MM.1S (cell line): ENCODE results near the gene CYFIP1.

ENCODE experiments used
- DNase-seq: peaks from one replicate; pipeline ENCODE4 v3.0.0-alpha.2; 2015
- H2AFZ ChIP-seq: fragments of 300-600 bp; sonication (generic); 2 replicates; pipeline ENCODE4 v1.6.0; 2016; ENCODE audit warnings: antibody characterized with exemption, low read length
- H3F3A ChIP-seq: fragments of 300-600 bp; sonication (generic); 2 replicates; pipeline ENCODE4 v1.6.1; 2016; ENCODE audit warnings: mild to moderate bottlenecking, antibody characterized with exemption, low read length, moderate library complexity, mixed read lengths; ENCODE audit not compliant: insufficient read depth
- H3K27ac ChIP-seq: fragments of 300-600 bp; sonication (generic); 2 replicates; pipeline ENCODE4 v1.5.1; 2016; ENCODE audit warnings: mild to moderate bottlenecking, low read length
- H3K27me3 ChIP-seq: fragments of 300-600 bp; sonication (generic); replicated peaks from 2 replicates; pipeline ENCODE4 v1.6.0; 2016; ENCODE audit warnings: low read length; ENCODE audit not compliant: insufficient read depth
- H3K36me3 ChIP-seq: fragments of 300-600 bp; sonication (generic); replicated peaks from 2 replicates; pipeline ENCODE4 v1.6.1; 2016; ENCODE audit warnings: mild to moderate bottlenecking, low read length, mixed read lengths; ENCODE audit not compliant: insufficient read depth
- H3K4me1 ChIP-seq: fragments of 300-600 bp; sonication (generic); 2 replicates; pipeline ENCODE4 v1.6.1; 2016; ENCODE audit warnings: low read length, mixed read lengths
- H3K4me2 ChIP-seq: fragments of 300-600 bp; sonication (generic); 2 replicates; pipeline ENCODE4 v1.6.0; 2016; ENCODE audit warnings: low read depth, low read length
- H3K4me3 ChIP-seq: fragments of 300-600 bp; sonication (generic); 2 replicates; pipeline ENCODE4 v1.5.1; 2016; ENCODE audit warnings: low read length, mixed read lengths
- H3K79me2 ChIP-seq: fragments of 300-600 bp; sonication (generic); 2 replicates; pipeline ENCODE4 v1.6.1; 2016; ENCODE audit warnings: mixed run types, low read length, mixed read lengths
- H3K9ac ChIP-seq: fragments of 300-600 bp; sonication (generic); 2 replicates; pipeline ENCODE4 v1.6.1; 2016; ENCODE audit warnings: low read length, mixed read lengths
- H3K9me2 ChIP-seq: fragments of 300-600 bp; sonication (generic); replicated peaks from 2 replicates; pipeline ENCODE4 v1.6.1; 2016; ENCODE audit warnings: mild to moderate bottlenecking, low read length, mixed read lengths; ENCODE audit not compliant: insufficient read depth
- H3K9me3 ChIP-seq: fragments of 300-600 bp; sonication (generic); replicated peaks from 2 replicates; pipeline ENCODE4 v1.6.1; 2016; ENCODE audit warnings: mild to moderate bottlenecking, low read length, mixed read lengths; ENCODE audit not compliant: insufficient read depth
- H4K20me1 ChIP-seq: fragments of 300-600 bp; sonication (generic); 2 replicates; pipeline ENCODE4 v1.6.1; 2016; ENCODE audit warnings: mild to moderate bottlenecking, low read length, moderate library complexity, mixed read lengths; ENCODE audit not compliant: insufficient read depth
- CTCF ChIP-seq: fragments of 300-600 bp; sonication (generic); IDR thresholded peaks from 2 replicates; pipeline ENCODE4 v1.5.1; 2016; ENCODE audit warnings: antibody characterized with exemption, low read length, mixed read lengths
- EZH2 ChIP-seq: fragments of 300-600 bp; sonication (generic); optimal IDR thresholded peaks from 2 replicates; pipeline ENCODE3; 2017; ENCODE audit warnings: low read depth, mild to moderate bottlenecking, antibody characterized with exemption, low read length, mixed read lengths
- EZH2phosphoT487 ChIP-seq: fragments of 300-600 bp; sonication (generic); IDR thresholded peaks from 2 replicates; pipeline ENCODE4 v1.6.1; 2018; ENCODE audit warnings: antibody characterized with exemption, low read length

CYFIP1 gene

GRCh38 chr15:22960126-22960525 is 20.0 kb downstream of the CYFIP1 start:
- H2AFZ ChIP-seq: no peak overlapping the region
- no peaks in the 10 kb centered on the region for H3F3A ChIP-seq
- H3K9me2 ChIP-seq: no peaks in the 10 kb centered on the region
- no peak for DNase-seq
- no peaks in the 10 kb centered on the region for H4K20me1 ChIP-seq
- H3K9me3 ChIP-seq: no peaks in the 10 kb centered on the region
- peaks cover 70% of the 10 kb centered on the region for H3K79me2 ChIP-seq
- no peak overlapping the region for H3K9ac ChIP-seq
- TF ChIP-seq EZH2phosphoT487 (no peak), CTCF (no peak), EZH2 (no peak)
- no peaks in the 10 kb centered on the region for H3K4me1 ChIP-seq
- no peak overlapping the region for H3K27ac ChIP-seq
- H3K4me3 ChIP-seq: no peak overlapping the region
- no peak overlapping the region for H3K4me2 ChIP-seq
- H3K36me3 ChIP-seq: no peaks in the 10 kb centered on the region
- H3K27me3 ChIP-seq: no peaks in the 10 kb centered on the region

- Histone ChIP-seq H3K4me2 (no peak overlapping the region), H3F3A (no peaks in the 10 kb centered on the region), H3K4me3 (no peak overlapping the region), H3K9me3 (no peaks in the 10 kb centered on the region), H4K20me1 (no peaks in the 10 kb centered on the region), H3K27ac (no peak overlapping the region), H3K4me1 (no peaks in the 10 kb centered on the region), H3K36me3 (no peaks in the 10 kb centered on the region), H3K9ac (no peak overlapping the region), H3K79me2 (peaks cover 69% of the 10 kb centered on the region), H2AFZ (no peak overlapping the region), H3K9me2 (no peaks in the 10 kb centered on the region), H3K27me3 (no peaks in the 10 kb centered on the region)
- DNase-seq: no peak
- no peak for TF ChIP-seq EZH2phosphoT487
- no peak for TF ChIP-seq CTCF
- no peak for TF ChIP-seq EZH2
Observed at GRCh38 chr15:22959321-22960101, 20.7 kb downstream of the CYFIP1 start.

- Histone ChIP-seq H3K9me3 (no peaks in the 10 kb centered on the region), H3F3A (no peaks in the 10 kb centered on the region), H3K36me3 (no peaks in the 10 kb centered on the region), H3K4me3 (no peak overlapping the region), H3K79me2 (peaks cover 71% of the 10 kb centered on the region), H3K9ac (no peak overlapping the region), H2AFZ (no peak overlapping the region), H3K9me2 (no peaks in the 10 kb centered on the region), H3K27ac (no peak overlapping the region), H4K20me1 (no peaks in the 10 kb centered on the region), H3K4me1 (no peaks in the 10 kb centered on the region), H3K27me3 (no peaks in the 10 kb centered on the region), H3K4me2 (no peak overlapping the region)
- no peak for TF ChIP-seq EZH2phosphoT487
- TF ChIP-seq CTCF: no peak
- no peak for TF ChIP-seq EZH2
- no peak for DNase-seq
Observed at GRCh38 chr15:22958487-22959280, 21.5 kb downstream of the CYFIP1 start.
